ENCODE data around the gene ETS1.

The ETS1 gene

DNA sequence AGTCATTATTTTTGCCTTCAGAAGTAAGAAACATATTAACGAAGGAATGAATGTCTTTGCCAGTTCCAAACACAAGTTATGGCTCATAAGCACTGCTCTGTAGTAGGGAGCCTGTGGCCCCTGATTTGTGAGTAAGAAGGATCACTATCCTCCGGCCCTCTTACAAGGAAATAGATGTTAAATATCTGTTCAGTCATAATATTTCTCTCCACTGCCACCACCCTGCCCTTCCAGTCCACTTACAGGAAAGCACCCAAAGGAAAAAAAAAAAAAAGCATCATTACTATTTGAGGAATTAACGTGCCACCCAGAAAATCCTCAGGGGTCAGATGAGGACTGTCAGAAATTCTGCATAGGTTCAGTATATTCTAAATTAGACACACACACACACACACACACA lies 123.4 kb downstream of the ETS1 start:
- DNase-seq, result no peak
- Histone ChIP-seq H3K4me3 (ENCODE audit: low read length) (no peak overlapping the region), H3K27ac (ENCODE audit: low read length) (no peak overlapping the region), H3F3A (ENCODE audit: insufficient read depth, low read length) (peaks cover 11% of the 10 kb centered on the region), H3K4me1 (ENCODE audit: low read length) (peaks cover 18% of the 10 kb centered on the region), H3K9me2 (replicated peaks; ENCODE audit: insufficient read depth, low read length) (no peaks in the 10 kb centered on the region), H3K36me3 (replicated peaks; ENCODE audit: insufficient read depth, low read length) (no peaks in the 10 kb centered on the region), H3K79me2 (ENCODE audit: low read length) (peaks cover 23% of the 10 kb centered on the region), H3K27me3 (replicated peaks; ENCODE audit: insufficient read depth, low read length) (no peaks in the 10 kb centered on the region), H4K20me1 (ENCODE audit: insufficient read depth, low read length) (no peaks in the 10 kb centered on the region), H3K9ac (ENCODE audit: low read length) (no peak overlapping the region), H2AFZ (ENCODE audit: low read length) (no peak overlapping the region), H3K4me2 (ENCODE audit: low read depth, low read length) (no peak overlapping the region), H3K9me3 (replicated peaks; ENCODE audit: insufficient read depth, low read length) (no peaks in the 10 kb centered on the region)
- TF ChIP-seq EZH2phosphoT487 (IDR thresholded peaks at IDR 0.05; ENCODE audit: low read length) (no peak), EZH2 (optimal IDR thresholded peaks at IDR 0.05; ENCODE audit: low read depth, low read length) (no peak)
- TF ChIP-seq, protein P1, sequence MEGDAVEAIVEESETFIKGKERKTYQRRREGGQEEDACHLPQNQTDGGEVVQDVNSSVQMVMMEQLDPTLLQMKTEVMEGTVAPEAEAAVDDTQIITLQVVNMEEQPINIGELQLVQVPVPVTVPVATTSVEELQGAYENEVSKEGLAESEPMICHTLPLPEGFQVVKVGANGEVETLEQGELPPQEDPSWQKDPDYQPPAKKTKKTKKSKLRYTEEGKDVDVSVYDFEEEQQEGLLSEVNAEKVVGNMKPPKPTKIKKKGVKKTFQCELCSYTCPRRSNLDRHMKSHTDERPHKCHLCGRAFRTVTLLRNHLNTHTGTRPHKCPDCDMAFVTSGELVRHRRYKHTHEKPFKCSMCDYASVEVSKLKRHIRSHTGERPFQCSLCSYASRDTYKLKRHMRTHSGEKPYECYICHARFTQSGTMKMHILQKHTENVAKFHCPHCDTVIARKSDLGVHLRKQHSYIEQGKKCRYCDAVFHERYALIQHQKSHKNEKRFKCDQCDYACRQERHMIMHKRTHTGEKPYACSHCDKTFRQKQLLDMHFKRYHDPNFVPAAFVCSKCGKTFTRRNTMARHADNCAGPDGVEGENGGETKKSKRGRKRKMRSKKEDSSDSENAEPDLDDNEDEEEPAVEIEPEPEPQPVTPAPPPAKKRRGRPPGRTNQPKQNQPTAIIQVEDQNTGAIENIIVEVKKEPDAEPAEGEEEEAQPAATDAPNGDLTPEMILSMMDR (IDR thresholded peaks at IDR 0.05; ENCODE audit: low read length), result no peak

GRCh38 chr11:128463371-128463829 lies 124.0 kb downstream of the ETS1 start:
- Histone ChIP-seq H4K20me1 (ENCODE audit: insufficient read depth, low read length) (no peaks in the 10 kb centered on the region), H3K27me3 (replicated peaks; ENCODE audit: insufficient read depth, low read length) (no peaks in the 10 kb centered on the region), H3K79me2 (ENCODE audit: low read length) (peaks cover 23% of the 10 kb centered on the region), H3K9me3 (replicated peaks; ENCODE audit: insufficient read depth, low read length) (no peaks in the 10 kb centered on the region), H3K4me1 (ENCODE audit: low read length) (peaks cover 13% of the 10 kb centered on the region), H3K4me2 (ENCODE audit: low read depth, low read length) (no peak overlapping the region), H3K27ac (ENCODE audit: low read length) (no peak overlapping the region), H3K36me3 (replicated peaks; ENCODE audit: insufficient read depth, low read length) (no peaks in the 10 kb centered on the region), H3K9me2 (replicated peaks; ENCODE audit: insufficient read depth, low read length) (no peaks in the 10 kb centered on the region), H2AFZ (ENCODE audit: low read length) (no peak overlapping the region), H3F3A (ENCODE audit: insufficient read depth, low read length) (peaks cover 6% of the 10 kb centered on the region), H3K4me3 (ENCODE audit: low read length) (no peak overlapping the region), H3K9ac (ENCODE audit: low read length) (no peak overlapping the region)
- DNase-seq, result no peak
- TF ChIP-seq EZH2phosphoT487 (IDR thresholded peaks at IDR 0.05; ENCODE audit: low read length), result no peak
- TF ChIP-seq, protein P1 (IDR thresholded peaks at IDR 0.05; ENCODE audit: low read length), result no peak

- peaks cover 8% of the 10 kb centered on the region for H3K4me1 ChIP-seq (ENCODE audit: low read length)
- H3K27me3 ChIP-seq (replicated peaks; ENCODE audit: insufficient read depth, low read length), result no peaks in the 10 kb centered on the region
- H3K9ac ChIP-seq (ENCODE audit: low read length), result no peak overlapping the region
- H3K79me2 ChIP-seq (ENCODE audit: low read length), result peaks cover 20% of the 10 kb centered on the region
- H3K4me2 ChIP-seq (ENCODE audit: low read depth, low read length), result no peak overlapping the region
- no peaks in the 10 kb centered on the region for H3K9me3 ChIP-seq (replicated peaks; ENCODE audit: insufficient read depth, low read length)
- H3K9me2 ChIP-seq (replicated peaks; ENCODE audit: insufficient read depth, low read length), result no peaks in the 10 kb centered on the region
- no peak for DNase-seq
- H4K20me1 ChIP-seq (ENCODE audit: insufficient read depth, low read length), result no peaks in the 10 kb centered on the region
- H3K27ac ChIP-seq (ENCODE audit: low read length), result no peak overlapping the region
- TF ChIP-seq EZH2phosphoT487 (IDR thresholded peaks at IDR 0.05; ENCODE audit: low read length) (no peak), EZH2 (optimal IDR thresholded peaks at IDR 0.05; ENCODE audit: low read depth, low read length) (no peak)
- TF ChIP-seq, protein P1 (IDR thresholded peaks at IDR 0.05; ENCODE audit: low read length), result no peak
- no peak overlapping the region for H3K4me3 ChIP-seq (ENCODE audit: low read length)
- no peak overlapping the region for H2AFZ ChIP-seq (ENCODE audit: low read length)
- H3F3A ChIP-seq (ENCODE audit: insufficient read depth, low read length), result peaks cover under 1% of the 10 kb centered on the region; the same call in 1 of the 2 replicates
- no peaks in the 10 kb centered on the region for H3K36me3 ChIP-seq (replicated peaks; ENCODE audit: insufficient read depth, low read length)
Observed at GRCh38 chr11:128462922-128463321, 124.4 kb downstream of the ETS1 start.

All from MM.1S (cell line).